ENCODE data around the gene LCA5. TPM values are rescaled to one million over a fixed set of nuclear protein-coding genes. Genes with fewer than 3 reads are reported as not detected.

The LCA5 gene
- total RNA-seq, 2 experiments from 2014 or later, result not detected

GRCh38 chr6:79570129-79571029 is 33.1 kb upstream of the LCA5 start:
- intact Hi-C loops (cut with DNase I, micrococcal nuclease), result loop anchor here (1.0 to 5.0 kb wide), 5 partner anchors 102 to 298 kb away; no protein-coding TSS in a partner anchor
- H3K9me3 ChIP-seq (ENCODE audit: control insufficient read depth in 1 of 2, insufficient read depth in 1 of 2, low read length in 2 of 2), result no peaks in the 10 kb centered on the region
- Mint-ChIP-seq H3K36me3 (ENCODE audit: low read depth) (no peaks in the 10 kb centered on the region), H3K27ac (no peak overlapping the region), H3K27me3 (no peaks in the 10 kb centered on the region), H3K4me3 (no peak overlapping the region), H3K9me3 (no peaks in the 10 kb centered on the region), H3K4me1 (ENCODE audit: low read depth) (peaks cover 5% of the 10 kb centered on the region)
- peak in 3 of 14 experiments; percentile 27 to 46 (median 43) for DNase-seq
- H3K27ac ChIP-seq (ENCODE audit: low read depth in 1 of 2, low read length in 2 of 2), result no peak overlapping the region
- H3K4me1 ChIP-seq (ENCODE audit: insufficient read depth, low read length), result no peaks in the 10 kb centered on the region
- peak; percentile 74 for TF ChIP-seq CTCF (IDR thresholded peaks at IDR 0.05)
- no peak overlapping the region for H3K4me3 ChIP-seq (ENCODE audit: low read length)
- no peaks in the 10 kb centered on the region for H3K36me3 ChIP-seq (ENCODE audit: insufficient read depth, low read length)
- no peaks in the 10 kb centered on the region for H3K27me3 ChIP-seq (ENCODE audit: control insufficient read depth in 1 of 2, insufficient read depth in 2 of 2, low read length in 2 of 2)
- ChIA-PET POLR2A (interaction anchor here (0.5 to 2.0 kb wide), 3 partner anchors 31 to 116 kb away, joined by 3 to 9 read pairs (median 6); no protein-coding TSS in a partner anchor), CTCF (interaction anchor here (0.6 to 1.6 kb wide), 5 partner anchors 16 to 148 kb away, joined by 3 to 5 read pairs (median 3); no protein-coding TSS in a partner anchor)
- ATAC-seq (ENCODE audit: poor library complexity), result peak; percentile 57

- no peak for TF ChIP-seq CTCF (IDR thresholded peaks at IDR 0.05)
- ChIA-PET CTCF (no interaction called here), POLR2A (no interaction called here)
- ATAC-seq (ENCODE audit: poor library complexity), result no peak
- H3K9me3 ChIP-seq (ENCODE audit: control insufficient read depth in 1 of 2, insufficient read depth in 1 of 2, low read length in 2 of 2), result no peaks in the 10 kb centered on the region
- no peak overlapping the region for H3K27ac ChIP-seq (ENCODE audit: low read depth in 1 of 2, low read length in 2 of 2)
- no peaks in the 10 kb centered on the region for H3K27me3 Mint-ChIP-seq
- no peak for DNase-seq
- H3K9me3 Mint-ChIP-seq, result no peaks in the 10 kb centered on the region
- no peak overlapping the region for H3K27ac Mint-ChIP-seq
- H3K4me3 Mint-ChIP-seq, result no peak overlapping the region
- H3K36me3 Mint-ChIP-seq (ENCODE audit: low read depth), result no peaks in the 10 kb centered on the region
- H3K27me3 ChIP-seq (ENCODE audit: control insufficient read depth in 1 of 2, insufficient read depth in 2 of 2, low read length in 2 of 2), result no peaks in the 10 kb centered on the region
- no peaks in the 10 kb centered on the region for H3K4me1 ChIP-seq (ENCODE audit: insufficient read depth, low read length)
- peaks cover 5% of the 10 kb centered on the region for H3K4me1 Mint-ChIP-seq (ENCODE audit: low read depth)
- intact Hi-C loops (cut with DNase I, micrococcal nuclease), result loop anchor here in 1 of 2 experiments (2.0 to 10.0 kb wide), 3 partner anchors 108 to 306 kb away; no protein-coding TSS in a partner anchor
- no peak overlapping the region for H3K4me3 ChIP-seq (ENCODE audit: low read length)
- no peaks in the 10 kb centered on the region for H3K36me3 ChIP-seq (ENCODE audit: insufficient read depth, low read length)
These were observed 31.8 kb upstream of the LCA5 start for GRCh38 chr6:79568996-79569395.

GRCh38 chr6:79564636-79565035 is 27.4 kb upstream of the LCA5 start:
- Mint-ChIP-seq H3K9me3 (no peaks in the 10 kb centered on the region), H3K36me3 (ENCODE audit: low read depth) (no peaks in the 10 kb centered on the region), H3K27ac (no peak overlapping the region), H3K4me1 (ENCODE audit: low read depth) (no peaks in the 10 kb centered on the region), H3K27me3 (no peaks in the 10 kb centered on the region), H3K4me3 (no peak overlapping the region)
- CTCF ChIA-PET, result no interaction called here
- Histone ChIP-seq H3K27me3 (ENCODE audit: control insufficient read depth in 1 of 2, insufficient read depth in 2 of 2, low read length in 2 of 2) (no peaks in the 10 kb centered on the region), H3K4me3 (ENCODE audit: low read length) (no peak overlapping the region), H3K27ac (ENCODE audit: low read depth in 1 of 2, low read length in 2 of 2) (no peak overlapping the region), H3K36me3 (ENCODE audit: insufficient read depth, low read length) (no peaks in the 10 kb centered on the region), H3K9me3 (ENCODE audit: control insufficient read depth in 1 of 2, insufficient read depth in 1 of 2, low read length in 2 of 2) (no peaks in the 10 kb centered on the region), H3K4me1 (ENCODE audit: insufficient read depth, low read length) (no peaks in the 10 kb centered on the region)
- POLR2A ChIA-PET, result no interaction called here
- intact Hi-C loops (cut with DNase I, micrococcal nuclease), result loop anchor here in 1 of 2 experiments (5.0 to 10.0 kb wide), 2 partner anchors 113 to 310 kb away; no protein-coding TSS in a partner anchor
- ATAC-seq (ENCODE audit: poor library complexity) (no peak), DNase-seq (no peak)
- TF ChIP-seq CTCF (IDR thresholded peaks at IDR 0.05), result no peak

Data from CD4-positive, alpha-beta T cell (primary cell).